ENCODE results near the gene RAET1E.
A peak's percentile ranks its signal among the peaks of the same experiment; 100 is the strongest.
"Not testable (repeated sequence)": the region's sequence is repeated elsewhere in the genome, so short reads cannot be mapped to it uniquely, and the experiment has no call there.

RAET1E gene

GRCh38 chr6:149897855-149898744 is at the start of gene RAET1E:
Gene RAET1E, minus strand, starts transcription at chr6:149898113. Its CDS starts 7,212 bp downstream, at chr6:149890901.
- no peak for TF ChIP-seq CTCF (IDR thresholded peaks at IDR 0.05; ENCODE audit: borderline replicate concordance, insufficient read depth, low read depth, low read length)
- no peak within 1 kb of the TSS for H3K4me3 ChIP-seq (ENCODE audit: low read depth, low read length)

GRCh38 chr6:149947533-149947932 is 49.6 kb upstream of the RAET1E start:
- not testable (repeated sequence) for H3K4me3 ChIP-seq (ENCODE audit: low read depth, low read length)

- not testable (repeated sequence) for H3K4me3 ChIP-seq (ENCODE audit: low read depth, low read length)
Measured at GRCh38 chr6:149946631-149947030, 48.7 kb upstream of the RAET1E start.

- not testable (repeated sequence) for H3K4me3 ChIP-seq (ENCODE audit: low read depth, low read length)
Measured at GRCh38 chr6:149945276-149945675, 47.4 kb upstream of the RAET1E start.

GRCh38 chr6:149943321-149943720 is 45.4 kb upstream of the RAET1E start:
- not testable (repeated sequence) for H3K4me3 ChIP-seq (ENCODE audit: low read depth, low read length)

- H3K4me3 ChIP-seq (ENCODE audit: low read depth, low read length), result no peak overlapping the region
- no peak for TF ChIP-seq CTCF (IDR thresholded peaks at IDR 0.05; ENCODE audit: borderline replicate concordance, insufficient read depth, low read depth, low read length)
Measured at GRCh38 chr6:149942461-149942829, 44.5 kb upstream of the RAET1E start.

- TF ChIP-seq CTCF (IDR thresholded peaks at IDR 0.05; ENCODE audit: borderline replicate concordance, insufficient read depth, low read depth, low read length), result no peak
- H3K4me3 ChIP-seq (ENCODE audit: low read depth, low read length), result peak within 1 kb of the TSS; percentile 7
Measured at GRCh38 chr6:149941583-149942460, 43.9 kb upstream of the RAET1E start, which contains the start of gene ULBP2. Gene ULBP2, plus strand, starts transcription at chr6:149942014. Its CDS starts 59 bp downstream, at chr6:149942073.

- H3K4me3 ChIP-seq (ENCODE audit: low read depth, low read length), result no peak overlapping the region
Measured at GRCh38 chr6:149940672-149940982, 42.7 kb upstream of the RAET1E start.

More at GRCh38 chr6:149940672-149940982, 42.7 kb upstream of the RAET1E start:
- no peak for TF ChIP-seq CTCF (IDR thresholded peaks at IDR 0.05; ENCODE audit: borderline replicate concordance, insufficient read depth, low read depth, low read length)

Data from GM12875 (cell line).